ENCODE measurements around the gene KHDRBS1. TPM values are rescaled to one million over a fixed set of nuclear protein-coding genes. Genes with fewer than 3 reads are reported as not detected.
"Not testable (repeated sequence)": the region's sequence is repeated elsewhere in the genome, so short reads cannot be mapped to it uniquely, and the experiment has no call there.

KHDRBS1 gene
- total and polyA plus RNA-seq, 5 donors from 2014 or later = 97.1 to 117 (median 99.7) TPM

DNA sequence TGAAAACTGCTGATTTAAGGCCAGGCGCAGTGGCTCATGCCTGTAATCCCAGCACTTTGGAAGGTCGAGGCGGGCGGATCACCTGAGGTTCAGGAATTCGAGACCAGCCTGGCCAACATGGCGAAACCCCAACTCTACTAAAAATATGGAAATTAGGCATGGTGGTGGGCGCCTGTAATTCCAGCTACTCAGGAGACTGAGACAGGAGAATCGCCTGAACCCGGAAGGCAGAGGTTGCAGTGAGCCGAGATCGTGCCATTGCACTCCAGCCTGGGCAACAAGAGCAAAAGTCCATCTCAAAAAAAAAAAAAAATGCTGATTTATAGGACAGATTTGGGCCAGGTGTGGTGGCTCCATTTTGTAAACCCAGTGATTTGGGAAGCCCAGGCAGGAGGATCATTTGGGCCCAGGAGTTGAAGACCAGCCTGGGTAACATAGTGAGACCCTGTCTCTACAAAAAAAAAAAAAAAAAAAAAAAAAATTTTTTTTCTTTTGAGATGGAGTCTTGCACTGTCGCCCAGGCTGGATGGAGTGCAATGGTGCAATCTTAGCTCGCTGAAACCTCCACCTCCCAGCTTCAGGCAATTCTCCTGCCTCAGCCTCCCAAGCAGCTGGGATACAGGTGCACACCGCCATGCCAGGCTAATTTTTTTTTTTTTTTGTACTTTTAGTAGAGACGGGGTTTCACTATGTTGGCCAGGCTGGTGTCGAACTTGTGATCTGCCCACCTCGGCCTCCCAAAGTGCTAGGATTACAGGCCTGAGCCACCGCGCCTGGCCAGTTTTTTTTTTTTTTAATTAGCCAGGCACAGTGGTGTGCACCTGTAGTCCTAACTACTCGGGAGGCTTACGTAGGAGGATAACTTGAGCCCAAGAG is 52.2 kb downstream of the KHDRBS1 start:
- peaks cover 11% of the 10 kb centered on the region for H3K4me1 ChIP-seq (ENCODE audit: control insufficient read depth, insufficient read depth, low read length, poor library complexity, severe bottlenecking)
- H3K9me3 ChIP-seq (ENCODE audit: control insufficient read depth in 2 of 2, low read length in 2 of 2); H3K27me3 Mint-ChIP-seq; ATAC-seq (ENCODE audit: low read depth in 2 of 2); H3K27me3 ChIP-seq (ENCODE audit: control insufficient read depth, insufficient read depth, low read length); H3K4me3 Mint-ChIP-seq; H3K4me3 ChIP-seq (ENCODE audit: low read depth, low read length); H3K36me3 Mint-ChIP-seq; DNase-seq; H3K9me3 Mint-ChIP-seq: not testable (repeated sequence)
- H3K27ac ChIP-seq (ENCODE audit: insufficient read depth, low read length, poor library complexity, severe bottlenecking) = peak overlapping the region; percentile 14
- H3K36me3 ChIP-seq (ENCODE audit: control insufficient read depth, insufficient read depth, low read length) = peaks cover 11% of the 10 kb centered on the region
- Mint-ChIP-seq H3K27ac (peak overlapping the region in 1 of 3 donors; percentile 36), H3K4me1 (peaks cover 7 to 19% (median 16%) of the 10 kb centered on the region in 4 donors)

GRCh38 chr1:32066489-32066873 is 52.8 kb downstream of the KHDRBS1 start:
- H3K36me3 Mint-ChIP-seq = no peaks in the 10 kb centered on the region
- peak overlapping the region; percentile 30 for H3K4me3 ChIP-seq (ENCODE audit: low read depth, low read length)
- H3K27me3 Mint-ChIP-seq = no peaks in the 10 kb centered on the region
- ATAC-seq (ENCODE audit: low read depth in 2 of 2) (peak; percentile 30 to 48), DNase-seq (peak in 1 of 3 donors; percentile 59)
- peak overlapping the region in 1 of 4 donors; percentile 69 for H3K4me3 Mint-ChIP-seq
- H3K27me3 ChIP-seq (ENCODE audit: control insufficient read depth, insufficient read depth, low read length) = no peaks in the 10 kb centered on the region
- peaks cover 11% of the 10 kb centered on the region for H3K4me1 ChIP-seq (ENCODE audit: control insufficient read depth, insufficient read depth, low read length, poor library complexity, severe bottlenecking)
- H3K9me3 ChIP-seq (ENCODE audit: control insufficient read depth in 2 of 2, low read length in 2 of 2) = no peaks in the 10 kb centered on the region
- H3K27ac ChIP-seq (ENCODE audit: insufficient read depth, low read length, poor library complexity, severe bottlenecking) = peak overlapping the region; percentile 14
- no peaks in the 10 kb centered on the region for H3K9me3 Mint-ChIP-seq
- H3K36me3 ChIP-seq (ENCODE audit: control insufficient read depth, insufficient read depth, low read length) = peaks cover 5% of the 10 kb centered on the region
- peak overlapping the region in 1 of 3 donors; percentile 36 for H3K27ac Mint-ChIP-seq
- H3K4me1 Mint-ChIP-seq = peaks cover 7 to 19% (median 16%) of the 10 kb centered on the region in 4 donors

DNA sequence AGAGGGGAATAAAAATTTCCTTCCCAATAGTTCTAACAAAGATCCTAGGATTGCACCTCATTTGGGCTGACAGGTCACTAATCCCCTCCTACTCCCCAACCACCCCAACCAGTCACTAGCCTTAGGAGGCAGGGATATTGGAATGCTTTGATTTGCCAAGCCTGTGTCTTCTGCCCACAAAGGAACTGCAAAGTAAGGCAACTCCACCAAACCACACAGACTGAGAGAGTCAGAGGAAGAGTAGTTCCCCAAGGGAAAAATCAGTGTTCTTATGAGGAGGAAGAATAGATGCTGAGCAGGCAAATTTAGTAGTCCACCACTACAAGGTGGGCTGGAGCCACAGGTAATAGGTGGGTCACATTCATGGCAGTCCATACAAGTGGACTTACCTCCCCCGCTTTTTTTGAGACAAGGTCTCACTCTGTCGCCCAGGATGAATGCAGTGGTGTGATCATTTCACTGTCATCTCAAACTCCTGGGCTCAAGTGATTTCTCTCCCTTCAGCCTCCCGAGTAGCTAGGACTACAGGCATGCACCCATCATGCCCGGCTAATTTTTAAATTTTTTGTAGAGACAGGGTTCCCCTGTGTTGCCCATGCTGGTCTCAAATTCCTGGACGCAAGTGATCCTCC is 55.4 kb downstream of the KHDRBS1 start:
- H3K4me3 Mint-ChIP-seq = peak overlapping the region in 2 of 4 donors; percentile 2 to 31
- DNase-seq (no peak), ATAC-seq (ENCODE audit: low read depth in 2 of 2) (no peak)
- Histone ChIP-seq H3K27ac (ENCODE audit: insufficient read depth, low read length, poor library complexity, severe bottlenecking) (no peak overlapping the region), H3K4me1 (ENCODE audit: control insufficient read depth, insufficient read depth, low read length, poor library complexity, severe bottlenecking) (peaks cover 32% of the 10 kb centered on the region), H3K27me3 (ENCODE audit: control insufficient read depth, insufficient read depth, low read length) (no peaks in the 10 kb centered on the region), H3K4me3 (ENCODE audit: low read depth, low read length) (no peak overlapping the region), H3K9me3 (ENCODE audit: control insufficient read depth in 2 of 2, low read length in 2 of 2) (no peaks in the 10 kb centered on the region), H3K36me3 (ENCODE audit: control insufficient read depth, insufficient read depth, low read length) (no peaks in the 10 kb centered on the region)
- H3K36me3 Mint-ChIP-seq = no peaks in the 10 kb centered on the region
- H3K4me1 Mint-ChIP-seq = peaks cover 6 to 43% (median 26%) of the 10 kb centered on the region in 4 donors
- no peak overlapping the region for H3K27ac Mint-ChIP-seq
- no peaks in the 10 kb centered on the region for H3K9me3 Mint-ChIP-seq
- H3K27me3 Mint-ChIP-seq = peaks cover 5% of the 10 kb centered on the region

DNA sequence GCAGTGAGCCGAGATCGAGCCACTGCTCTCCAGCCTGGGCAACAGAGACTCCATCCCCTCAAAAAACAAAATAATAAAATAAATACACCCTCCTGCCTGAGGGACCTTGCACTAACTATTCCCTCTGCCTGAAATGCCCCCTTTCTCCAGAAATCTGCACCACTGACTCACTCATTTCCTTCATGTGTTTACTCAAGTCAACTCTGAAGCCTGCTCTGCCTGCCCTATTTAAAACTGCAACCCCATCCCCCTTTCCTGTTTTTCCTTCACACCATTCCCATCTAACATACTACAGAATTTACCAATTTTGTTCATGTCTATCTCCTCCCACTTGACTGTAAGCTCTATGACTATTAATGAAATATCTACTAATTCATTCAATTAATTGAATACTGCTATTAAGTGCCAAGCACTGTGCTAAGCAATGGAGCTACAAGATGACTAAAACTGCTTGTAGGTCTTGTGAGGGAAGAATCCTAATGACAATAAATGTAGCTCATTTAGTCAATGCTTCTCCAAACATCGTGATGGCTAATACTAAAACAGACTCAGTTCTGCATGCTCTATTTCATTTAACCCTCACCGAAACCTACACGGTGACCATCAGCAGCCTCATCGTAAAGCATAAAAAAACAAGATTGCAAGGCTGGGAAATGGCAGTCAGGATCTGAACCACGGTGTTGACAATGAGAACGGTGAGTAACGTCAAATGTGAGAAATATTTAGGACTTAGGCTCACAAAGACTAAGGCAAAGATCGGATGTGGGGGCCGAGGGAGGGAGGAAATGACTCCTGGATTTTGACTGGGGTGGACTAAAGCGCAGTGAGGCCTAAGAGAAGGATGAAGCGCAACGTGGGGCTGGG is 58.3 kb downstream of the KHDRBS1 start:
- Mint-ChIP-seq H3K9me3 (no peaks in the 10 kb centered on the region), H3K4me3 (peak overlapping the region; percentile 87 to 99 (median 96)), H3K27ac (peak overlapping the region; percentile 96 to 98 (median 96)), H3K36me3 (peaks cover under 1% of the 10 kb centered on the region), H3K4me1 (peaks cover 6 to 48% (median 29%) of the 10 kb centered on the region in 4 donors), H3K27me3 (peaks cover 5% of the 10 kb centered on the region)
- H3K4me1 ChIP-seq (ENCODE audit: control insufficient read depth, insufficient read depth, low read length, poor library complexity, severe bottlenecking) = peaks cover 23% of the 10 kb centered on the region
- peak overlapping the region; percentile 86 for H3K27ac ChIP-seq (ENCODE audit: insufficient read depth, low read length, poor library complexity, severe bottlenecking)
- DNase-seq (peak in 1 of 3 donors; percentile 11), ATAC-seq (ENCODE audit: low read depth in 2 of 2) (no peak)
- no peaks in the 10 kb centered on the region for H3K27me3 ChIP-seq (ENCODE audit: control insufficient read depth, insufficient read depth, low read length)
- H3K4me3 ChIP-seq (ENCODE audit: low read depth, low read length) = peak overlapping the region; percentile 46
- peaks cover 16% of the 10 kb centered on the region for H3K36me3 ChIP-seq (ENCODE audit: control insufficient read depth, insufficient read depth, low read length)
- H3K9me3 ChIP-seq (ENCODE audit: control insufficient read depth in 2 of 2, low read length in 2 of 2) = no peaks in the 10 kb centered on the region

- Mint-ChIP-seq H3K9me3 (no peaks in the 10 kb centered on the region), H3K4me1 (peaks cover 6 to 51% (median 29%) of the 10 kb centered on the region in 4 donors), H3K27me3 (peaks cover 5% of the 10 kb centered on the region), H3K36me3 (peaks cover 8% of the 10 kb centered on the region), H3K4me3 (peak within 1 kb of the TSS; percentile 87 to 99 (median 96)), H3K27ac (peak within 1 kb of the TSS; percentile 96 to 98 (median 96))
- peak; percentile 90 to 91 for ATAC-seq (ENCODE audit: low read depth in 2 of 2)
- H3K4me1 ChIP-seq (ENCODE audit: control insufficient read depth, insufficient read depth, low read length, poor library complexity, severe bottlenecking) = peaks cover 23% of the 10 kb centered on the region
- no peaks in the 10 kb centered on the region for H3K9me3 ChIP-seq (ENCODE audit: control insufficient read depth in 2 of 2, low read length in 2 of 2)
- peak within 1 kb of the TSS; percentile 84 for H3K4me3 ChIP-seq (ENCODE audit: low read depth, low read length)
- DNase-seq = peak; percentile 89 to 99 (median 97)
- peak within 1 kb of the TSS; percentile 86 for H3K27ac ChIP-seq (ENCODE audit: insufficient read depth, low read length, poor library complexity, severe bottlenecking)
- H3K27me3 ChIP-seq (ENCODE audit: control insufficient read depth, insufficient read depth, low read length) = no peaks in the 10 kb centered on the region
- peaks cover 24% of the 10 kb centered on the region for H3K36me3 ChIP-seq (ENCODE audit: control insufficient read depth, insufficient read depth, low read length)
These were observed 59.1 kb downstream of the KHDRBS1 start, which contains the start of gene TMEM39B for GRCh38 chr1:32072622-32073298. Gene TMEM39B (plus strand): TSS chr1:32072939. CDS start chr1:32073048, 109 bp downstream.

GRCh38 chr1:32073299-32074229 is 59.9 kb downstream of the KHDRBS1 start:
- no peaks in the 10 kb centered on the region for H3K9me3 Mint-ChIP-seq
- peak overlapping the region; percentile 96 to 98 (median 96) for H3K27ac Mint-ChIP-seq
- Histone ChIP-seq H3K36me3 (ENCODE audit: control insufficient read depth, insufficient read depth, low read length) (peaks cover 32% of the 10 kb centered on the region), H3K27me3 (ENCODE audit: control insufficient read depth, insufficient read depth, low read length) (no peaks in the 10 kb centered on the region), H3K4me1 (ENCODE audit: control insufficient read depth, insufficient read depth, low read length, poor library complexity, severe bottlenecking) (peaks cover 23% of the 10 kb centered on the region), H3K4me3 (ENCODE audit: low read depth, low read length) (peak overlapping the region; percentile 84), H3K9me3 (ENCODE audit: control insufficient read depth in 2 of 2, low read length in 2 of 2) (no peaks in the 10 kb centered on the region), H3K27ac (ENCODE audit: insufficient read depth, low read length, poor library complexity, severe bottlenecking) (peak overlapping the region; percentile 86)
- peaks cover 5% of the 10 kb centered on the region for H3K27me3 Mint-ChIP-seq
- H3K4me1 Mint-ChIP-seq = peaks cover 6 to 51% (median 29%) of the 10 kb centered on the region in 4 donors
- DNase-seq (peak in 1 of 3 donors; percentile 87), ATAC-seq (ENCODE audit: low read depth in 2 of 2) (no peak)
- peak overlapping the region; percentile 87 to 99 (median 96) for H3K4me3 Mint-ChIP-seq
- peaks cover 9% of the 10 kb centered on the region for H3K36me3 Mint-ChIP-seq
